ENCODE measurements around the gene CASP10.

Gene CASP10

GRCh38 chr2:201200345-201200744 is 17.4 kb downstream of the CASP10 start:
- DNase-seq, result no peak

DNA sequence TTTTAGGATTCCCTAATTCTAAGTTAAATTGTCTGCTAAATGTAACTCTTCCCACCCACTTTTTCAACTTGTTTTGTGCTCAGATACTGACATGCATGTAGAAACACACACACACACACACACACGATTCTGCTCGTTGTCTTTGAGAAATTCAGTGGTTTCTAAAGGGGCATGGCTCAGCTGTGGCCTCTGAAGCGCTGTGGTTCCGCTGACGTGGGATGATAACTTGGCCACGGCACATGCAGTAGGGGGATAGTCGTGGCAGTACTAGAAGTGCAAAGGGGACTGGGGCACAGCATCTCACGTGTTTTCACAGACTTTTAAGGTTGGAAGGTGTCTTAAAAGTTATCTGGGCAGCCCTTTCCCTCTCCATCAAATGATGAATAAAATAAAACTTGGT is 18.4 kb downstream of the CASP10 start:
- DNase-seq, result no peak

DNA sequence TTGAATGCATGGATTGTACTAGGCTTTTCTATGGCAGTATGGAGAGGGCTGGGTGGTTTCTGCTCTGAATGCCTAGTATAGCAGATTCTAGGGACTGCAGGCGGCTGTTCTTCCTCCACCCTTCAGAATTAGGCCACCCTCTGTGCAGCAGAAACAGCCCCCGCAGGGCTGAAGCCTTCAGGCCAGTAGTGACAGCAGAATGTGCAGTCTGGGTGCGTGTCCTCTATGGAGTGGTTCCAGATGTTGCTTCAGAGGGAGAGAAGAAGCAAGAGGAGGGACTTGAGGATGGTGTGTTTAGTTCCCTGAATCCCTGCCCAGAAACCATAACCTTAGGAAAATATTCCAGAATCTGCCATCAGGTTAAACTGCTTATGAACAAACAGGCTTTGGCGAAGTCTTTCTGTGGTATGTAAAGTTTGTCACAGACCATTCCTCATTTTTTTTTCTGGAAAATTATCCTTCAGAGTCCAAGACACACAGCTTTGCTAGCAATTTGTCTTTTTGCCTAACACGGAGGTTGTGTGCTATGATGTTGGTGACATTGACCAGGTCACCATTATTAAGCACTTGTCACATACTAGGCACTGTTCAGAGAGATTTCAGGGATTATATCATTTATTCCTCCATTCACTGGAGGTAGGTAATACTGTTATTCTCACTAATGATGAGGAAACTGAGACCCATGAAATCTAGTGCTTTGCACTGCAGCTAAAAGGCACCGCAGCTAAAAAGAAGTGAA is 21.1 kb downstream of the CASP10 start:
- DNase-seq, result no peak

GRCh38 chr2:201204655-201205514 is 21.9 kb downstream of the CASP10 start:
- no peak for DNase-seq

- no peak for DNase-seq
Measured at GRCh38 chr2:201205515-201205849, 22.5 kb downstream of the CASP10 start.

- DNase-seq, result peak in 1 of 2 donors; percentile 33
Measured at GRCh38 chr2:201208563-201209252, 25.8 kb downstream of the CASP10 start.

DNA sequence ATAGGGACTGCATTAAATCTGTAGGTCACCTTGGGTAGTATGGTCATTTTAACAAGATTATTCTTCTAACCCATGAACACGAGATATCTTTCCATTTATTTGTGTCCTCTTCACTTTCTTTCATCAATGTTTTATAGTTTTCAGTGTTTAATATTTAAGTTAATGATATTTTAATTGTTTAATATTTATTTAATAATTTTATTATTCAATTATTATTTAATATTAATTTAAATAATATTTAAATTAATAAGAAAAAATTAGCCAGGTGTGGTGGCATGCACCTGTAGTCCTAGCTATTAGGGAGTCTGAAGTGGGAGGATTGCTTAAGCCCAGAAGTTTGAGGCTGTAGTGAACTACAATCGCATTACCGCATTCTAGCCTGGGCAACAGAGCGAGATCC is 33.0 kb downstream of the CASP10 start:
- DNase-seq, result no peak

DNA sequence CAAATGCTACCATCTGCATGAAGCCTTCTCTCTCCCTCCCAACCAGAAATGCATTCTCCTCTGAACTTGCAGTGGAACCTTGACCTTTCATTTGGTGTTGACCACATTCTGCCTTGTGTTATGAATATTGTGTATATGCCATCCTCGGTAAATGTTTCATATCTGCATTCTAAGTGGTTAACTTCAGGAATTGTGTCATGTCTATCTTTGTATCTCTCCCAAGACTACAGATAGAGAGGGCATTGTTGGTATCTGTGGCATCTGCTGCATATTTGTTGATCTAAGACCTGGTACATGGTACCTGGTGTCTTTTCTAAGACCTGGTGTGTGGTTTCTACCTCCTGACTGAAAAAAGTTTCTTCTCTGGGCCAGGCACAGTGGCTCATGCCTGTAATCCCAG is 34.0 kb downstream of the CASP10 start:
- no peak for DNase-seq

- no peak for DNase-seq
Measured at GRCh38 chr2:201218780-201219179, 35.8 kb downstream of the CASP10 start.

DNA sequence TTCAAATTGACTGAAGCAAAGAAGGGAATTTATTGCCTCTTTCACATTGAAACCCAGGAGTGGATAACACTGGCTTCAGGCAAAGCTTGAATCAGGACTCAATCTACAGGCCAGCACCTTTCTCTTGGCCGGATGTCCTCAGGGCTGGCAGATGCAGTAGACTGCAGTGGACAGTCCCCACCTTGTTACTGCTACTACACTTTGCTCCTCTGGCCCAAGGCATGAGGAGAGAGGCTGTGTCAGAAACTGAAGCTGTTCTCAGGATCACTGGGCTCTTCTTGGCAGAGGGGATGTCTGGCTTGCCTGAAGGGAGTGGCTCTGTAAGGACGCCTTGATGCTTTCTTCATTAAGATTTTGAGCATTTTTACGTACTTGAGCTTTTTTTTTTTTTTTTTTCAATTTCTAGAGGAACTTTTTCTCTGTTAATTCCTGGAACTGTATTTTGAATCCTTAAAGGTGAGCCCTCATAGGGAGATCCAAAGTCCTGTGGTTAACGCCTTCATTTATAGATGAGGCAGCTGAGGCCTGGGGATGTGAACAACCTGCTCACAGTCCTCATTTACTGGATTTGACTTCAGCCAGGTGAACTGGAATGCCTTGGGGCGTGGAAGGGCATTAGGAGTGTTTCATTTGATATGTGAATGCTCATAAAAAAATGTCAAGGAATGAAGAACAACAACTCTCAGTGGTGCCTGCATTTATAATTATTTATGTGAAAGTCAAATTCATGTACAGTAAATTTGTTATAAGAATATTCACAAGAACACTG is 36.6 kb downstream of the CASP10 start:
- DNase-seq, result no peak

- DNase-seq, result peak in 1 of 2 donors; percentile 37
Measured at GRCh38 chr2:201220102-201220570, 37.2 kb downstream of the CASP10 start.

- no peak for DNase-seq
Measured at GRCh38 chr2:201223089-201224073, 40.4 kb downstream of the CASP10 start.

- DNase-seq, result peak in 1 of 2 donors; percentile 72
Measured at GRCh38 chr2:201228271-201228911, 45.5 kb downstream of the CASP10 start.

GRCh38 chr2:201228912-201229290 is 46.0 kb downstream of the CASP10 start:
- no peak for DNase-seq

GRCh38 chr2:201231781-201232466 is 49.0 kb downstream of the CASP10 start:
- DNase-seq, result peak; percentile 61 to 98

DNA sequence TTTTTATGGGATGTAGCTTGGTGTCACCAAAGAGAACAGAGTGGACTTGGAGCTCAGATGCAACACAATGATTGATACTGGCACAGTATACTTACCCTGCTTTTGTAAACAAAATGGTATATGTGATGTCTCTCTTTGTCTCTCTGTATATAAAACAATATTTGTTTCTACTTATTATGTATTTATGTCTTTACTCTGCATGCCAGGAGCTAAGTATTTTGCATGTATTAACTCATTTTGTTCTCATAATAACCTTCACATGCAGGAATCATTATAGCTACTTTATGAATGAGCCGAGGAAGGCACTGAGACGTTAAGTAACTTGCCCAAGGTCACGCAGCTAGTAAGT is 49.5 kb downstream of the CASP10 start:
- no peak for DNase-seq

- DNase-seq, result peak; percentile 20 to 97
Measured at GRCh38 chr2:201233192-201233811, 50.4 kb downstream of the CASP10 start.

- DNase-seq, result no peak
Measured at GRCh38 chr2:201233812-201234662, 51.1 kb downstream of the CASP10 start.

- no peak for DNase-seq
Measured at GRCh38 chr2:201234663-201235135, 51.8 kb downstream of the CASP10 start.
